GM21515 (cell line): Measurements from ENCODE around the gene STMP1.
"Not testable (repeated sequence)": the region's sequence is repeated elsewhere in the genome, so short reads cannot be mapped to it uniquely, and the experiment has no call there.

ENCODE experiments used
- ATAC-seq: cut with Tn5 transposase; IDR thresholded peaks from one replicate; pipeline ENCODE4 v1.9.1; 2021; ENCODE audit not compliant: unreplicated experiment

STMP1 gene

GRCh38 chr7:135664046-135664589 lies 1.8 kb downstream of the STMP1 start:
- no peak for ATAC-seq

GRCh38 chr7:135665042-135665441 lies 2.7 kb downstream of the STMP1 start:
- ATAC-seq: no peak

GRCh38 chr7:135666156-135666555 lies 3.8 kb downstream of the STMP1 start:
- ATAC-seq: no peak

- ATAC-seq: no peak
Measured at GRCh38 chr7:135666846-135667245, 4.5 kb downstream of the STMP1 start.

GRCh38 chr7:135667626-135668025 lies 5.3 kb downstream of the STMP1 start:
- not testable (repeated sequence) for ATAC-seq

DNA sequence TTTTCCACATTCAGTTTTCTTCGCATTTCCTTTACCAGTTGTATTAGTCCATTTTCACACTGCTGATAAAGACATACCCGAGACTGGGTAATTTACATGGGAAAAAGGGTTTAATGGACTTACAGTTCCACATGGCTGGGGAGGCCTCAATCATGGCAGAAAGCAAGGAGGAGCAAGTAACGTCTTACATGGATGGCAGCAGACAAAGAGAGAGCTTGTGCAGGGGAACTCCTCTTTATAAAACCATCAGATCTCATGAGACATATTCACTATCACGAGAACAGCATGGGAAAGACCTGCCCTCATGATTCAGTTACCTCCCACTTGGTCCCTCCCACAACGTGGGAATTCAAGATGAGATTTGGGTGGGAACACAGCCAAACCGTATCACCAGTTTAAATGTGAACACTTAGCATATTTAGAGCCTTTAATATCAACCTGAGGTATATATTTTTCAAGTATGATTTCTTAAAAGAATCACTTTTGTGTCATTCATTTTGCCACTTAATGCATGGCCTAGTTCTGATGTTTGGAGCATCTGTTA lies 6.6 kb downstream of the STMP1 start:
- not testable (repeated sequence) for ATAC-seq

- no peak for ATAC-seq
Measured at GRCh38 chr7:135669774-135670173, 7.5 kb downstream of the STMP1 start.

DNA sequence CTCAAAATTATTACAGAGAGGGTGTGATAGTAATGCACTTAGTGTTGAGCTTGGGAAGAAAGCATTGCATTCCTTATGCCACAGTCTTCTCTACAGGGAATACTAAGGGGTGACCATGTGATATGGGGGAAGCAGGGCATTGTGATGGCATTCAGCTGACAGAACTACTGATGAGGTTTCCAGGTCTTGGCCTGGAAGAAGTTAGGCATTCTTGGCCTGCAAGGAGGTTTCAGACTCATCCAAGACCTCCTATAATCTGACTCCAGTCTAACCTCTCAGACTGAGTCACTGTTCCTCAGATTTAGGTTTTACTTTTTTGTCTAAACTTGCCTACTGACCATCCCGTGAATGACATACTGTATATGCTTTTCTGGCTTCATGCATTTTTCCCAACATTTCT lies 7.9 kb downstream of the STMP1 start:
- ATAC-seq: no peak

DNA sequence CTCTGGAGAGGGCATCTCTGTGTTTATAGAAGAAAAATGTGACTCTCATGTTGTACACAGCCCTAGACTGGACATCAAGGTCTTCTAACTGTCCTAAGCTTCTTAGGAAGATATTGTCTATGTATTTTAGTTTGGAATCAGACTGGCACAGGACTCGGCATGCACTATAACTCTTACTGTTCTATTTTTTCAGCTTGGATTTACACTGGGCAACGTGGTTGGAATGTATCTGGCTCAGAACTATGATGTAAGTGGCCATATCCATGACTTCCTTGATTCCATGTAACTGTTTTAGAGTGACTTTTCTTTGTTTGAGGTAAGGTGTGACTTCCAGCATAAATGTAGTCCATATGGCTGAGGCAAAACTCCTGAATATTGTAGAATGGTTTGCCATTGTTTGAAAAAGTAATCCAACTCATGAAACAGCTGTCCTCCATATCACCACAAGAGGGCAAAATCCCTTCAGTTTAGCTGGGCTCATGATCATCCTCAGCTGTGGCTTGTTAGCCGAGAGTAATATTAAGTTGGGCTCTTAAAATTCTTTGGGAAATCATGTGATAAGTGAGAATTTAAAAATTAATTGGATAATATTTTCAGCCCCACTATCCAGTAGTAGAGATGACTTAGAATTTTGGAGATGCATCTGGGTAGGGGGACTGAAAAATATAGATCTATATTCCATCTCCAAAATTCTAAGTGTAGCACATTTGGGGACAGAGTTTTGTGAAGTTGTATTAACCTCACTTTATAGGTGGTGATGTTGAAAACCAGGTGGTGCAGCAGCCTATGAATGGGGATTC lies 10.4 kb downstream of the STMP1 start:
- ATAC-seq: peak; percentile 77

DNA sequence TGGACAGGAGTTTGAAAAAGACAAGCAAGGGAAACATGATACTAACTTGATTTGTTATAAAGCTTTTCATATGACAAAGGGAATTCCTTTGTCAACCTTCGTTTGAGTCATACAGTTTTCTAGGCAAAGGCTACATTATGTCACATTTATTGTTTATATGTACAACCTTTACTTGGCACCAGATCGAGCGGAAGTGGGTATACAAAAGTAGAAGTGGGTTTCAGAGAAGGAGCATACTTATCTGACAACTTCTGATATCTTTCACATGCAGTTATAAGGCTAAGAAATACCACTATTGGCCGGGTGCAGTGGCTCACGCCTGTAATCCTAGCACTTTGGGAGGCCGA lies 11.0 kb downstream of the STMP1 start:
- ATAC-seq: no peak

DNA sequence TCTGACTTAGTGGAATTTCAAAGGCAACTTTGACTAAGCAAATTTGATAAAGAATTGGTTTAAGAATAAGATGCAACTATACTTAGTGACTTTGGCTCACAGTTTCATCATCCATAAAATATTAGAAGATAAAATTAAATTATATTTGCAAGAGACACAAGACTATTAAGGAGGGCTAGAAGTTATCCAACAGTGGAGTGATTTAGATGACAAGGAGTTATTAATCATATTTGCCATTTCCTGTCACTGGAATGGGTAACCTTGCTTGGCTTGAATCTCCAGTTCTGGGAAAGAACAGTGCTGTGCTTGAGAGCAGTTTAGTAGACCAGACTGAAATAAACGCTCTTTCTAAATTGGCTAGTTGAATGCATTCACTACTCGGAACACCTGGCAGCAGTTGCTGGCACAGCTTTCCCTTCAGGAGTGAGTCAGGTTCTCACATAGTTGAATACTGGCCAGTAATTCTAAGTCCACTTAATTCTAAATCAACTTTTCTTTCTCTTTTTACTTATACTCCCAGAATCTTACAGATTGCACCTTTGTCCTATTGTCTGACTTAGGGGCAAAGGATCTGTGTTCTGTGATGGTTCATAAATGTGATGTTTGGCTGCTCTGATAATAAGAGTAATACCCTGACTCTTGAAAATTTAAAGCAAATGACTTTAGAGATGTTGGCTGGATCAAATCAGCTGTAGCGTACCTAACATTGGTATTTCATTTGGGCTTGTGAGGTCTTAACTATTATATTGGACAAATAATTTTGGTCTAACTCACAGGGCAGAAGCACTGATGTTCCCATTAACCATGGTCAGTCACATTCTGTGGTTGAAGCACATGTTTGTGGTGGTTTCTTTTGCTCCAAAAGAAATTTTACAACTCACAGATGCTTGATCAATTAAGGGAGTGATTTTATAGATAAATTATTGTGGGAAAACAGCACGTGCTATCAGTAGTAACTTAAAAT lies 16.6 kb downstream of the STMP1 start:
- no peak for ATAC-seq

GRCh38 chr7:135681762-135682161 lies 19.4 kb downstream of the STMP1 start:
- ATAC-seq: no peak

DNA sequence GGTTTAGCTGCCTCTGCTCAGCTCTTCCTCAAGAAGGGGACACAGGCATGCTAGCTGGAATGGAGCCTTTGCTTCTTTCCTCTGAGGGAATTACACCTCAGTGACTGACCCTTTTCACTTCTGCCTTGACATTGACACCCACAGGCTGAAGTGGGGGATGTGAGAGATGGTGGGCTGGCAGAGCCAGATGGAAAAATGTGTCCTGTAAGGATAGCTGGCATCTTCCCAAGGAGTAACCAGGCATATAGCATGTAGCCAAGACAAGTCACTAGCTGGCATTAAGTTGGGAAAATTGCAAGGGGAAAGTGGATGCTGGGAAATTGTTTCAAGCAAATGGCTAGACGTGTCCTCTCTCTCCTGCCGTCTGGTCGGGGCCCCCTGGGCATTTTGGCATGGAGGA lies 19.9 kb downstream of the STMP1 start:
- ATAC-seq: no peak

GRCh38 chr7:135683609-135684008 lies 21.3 kb downstream of the STMP1 start:
- ATAC-seq: no peak

DNA sequence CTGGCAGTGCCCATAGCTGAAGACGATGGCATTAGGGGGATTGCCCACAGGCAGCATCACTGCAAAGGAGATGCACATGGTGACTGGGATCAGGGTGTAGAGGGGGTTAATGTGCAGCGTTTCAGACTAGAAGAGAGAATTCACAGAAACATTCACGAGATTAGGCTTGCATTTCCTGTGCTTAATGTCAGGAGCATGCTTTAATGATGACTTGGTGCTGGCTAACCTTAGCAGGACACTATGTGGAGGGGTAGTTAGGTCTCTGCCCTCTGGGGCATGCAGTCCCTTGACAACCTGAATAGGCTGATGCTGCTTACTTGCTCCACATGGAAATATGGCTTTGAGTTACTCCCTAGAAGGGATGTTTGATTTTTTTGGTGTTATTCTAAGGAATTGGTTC lies 21.8 kb downstream of the STMP1 start:
- no peak for ATAC-seq

- ATAC-seq: no peak
Measured at GRCh38 chr7:135684699-135685098, 22.4 kb downstream of the STMP1 start.

- no peak for ATAC-seq
Measured at GRCh38 chr7:135685306-135686084, 23.2 kb downstream of the STMP1 start.

- no peak for ATAC-seq
Measured at GRCh38 chr7:135687466-135687865, 25.2 kb downstream of the STMP1 start.

DNA sequence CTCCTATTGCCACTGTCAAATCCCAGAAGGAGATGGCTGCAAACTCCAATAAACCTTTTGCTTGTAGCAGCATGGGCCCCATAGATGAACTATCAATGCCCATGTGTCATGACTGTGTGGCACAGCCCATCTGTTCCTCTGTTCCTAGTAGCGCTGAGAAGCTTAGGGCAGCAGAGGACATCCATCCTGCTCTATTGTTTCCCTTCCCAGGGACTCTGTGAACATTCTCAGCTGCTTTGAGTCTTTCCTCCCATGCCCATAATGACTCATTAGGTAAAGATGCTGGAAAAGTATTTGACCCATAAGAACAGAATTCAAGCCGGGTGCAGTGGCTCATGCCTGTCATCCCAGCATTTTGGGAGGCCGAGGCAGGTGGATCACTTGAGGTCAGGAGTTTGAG lies 28.3 kb downstream of the STMP1 start:
- ATAC-seq: no peak

DNA sequence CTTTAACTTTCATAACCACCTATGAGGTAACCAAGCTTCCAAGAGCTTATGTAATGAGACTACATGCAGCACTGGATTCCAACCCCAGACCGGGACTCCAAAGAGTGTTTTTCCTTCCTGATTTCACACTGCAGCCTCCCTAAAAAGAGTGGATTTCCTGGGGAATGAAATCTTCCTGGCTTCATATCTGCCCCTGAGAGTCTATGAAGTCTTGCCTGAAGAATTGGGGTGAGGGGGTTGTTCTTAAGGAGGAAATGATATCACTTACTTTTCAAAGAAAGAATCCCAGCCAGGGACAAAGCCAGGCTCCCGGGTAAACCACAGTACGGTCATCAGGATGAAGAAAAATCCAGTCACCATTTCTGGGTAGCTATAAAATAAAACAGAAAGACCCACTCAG lies 29.7 kb downstream of the STMP1 start:
- ATAC-seq: no peak

DNA sequence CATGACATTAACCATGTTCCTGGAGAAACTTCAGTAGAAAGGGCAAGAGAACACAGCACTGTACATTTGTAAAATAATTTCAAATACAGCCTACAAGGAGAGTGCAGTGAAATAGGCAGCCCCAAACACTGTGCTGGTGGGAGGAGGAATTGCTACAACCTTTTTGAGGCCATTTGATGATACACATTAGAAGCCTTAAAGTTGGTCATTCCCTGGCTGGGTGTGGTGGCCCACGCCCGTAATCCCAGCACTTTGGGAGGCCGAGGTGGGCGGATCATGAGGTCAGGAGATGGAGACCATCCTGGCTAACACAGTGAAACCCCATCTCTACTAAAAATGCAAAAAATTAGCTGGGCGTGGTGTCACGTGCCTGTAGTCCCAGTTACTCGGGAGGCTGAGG lies 30.3 kb downstream of the STMP1 start:
- not testable (repeated sequence) for ATAC-seq
